Measurements from ENCODE around the gene LRRC52. TPM values are rescaled to one million over a fixed set of nuclear protein-coding genes. Genes with fewer than 3 reads are reported as not detected.

The LRRC52 gene
- polyA plus RNA-seq, 1 of the 3 experiments (the other 2 are of a cell fraction), result not detected

GRCh38 chr1:165520646-165521045 lies 23.2 kb upstream of the LRRC52 start:
- Histone ChIP-seq H2AFZ (ENCODE audit: low read depth) (no peak overlapping the region), H3F3A (replicated peaks; ENCODE audit: insufficient read depth) (no peaks in the 10 kb centered on the region), H3K36me3 (replicated peaks in 1 of 2; ENCODE audit: control insufficient read depth in 1 of 2, insufficient read depth in 2 of 2, low read length in 1 of 2) (no peaks in the 10 kb centered on the region), H3K9me2 (no peaks in the 10 kb centered on the region), H3K27me3 (ENCODE audit: insufficient read depth) (no peaks in the 10 kb centered on the region), H3K4me3 (ENCODE audit: low read depth in 2 of 2, low read length in 1 of 2) (no peak overlapping the region), H3K79me2 (ENCODE audit: insufficient read depth) (no peaks in the 10 kb centered on the region), H4K20me1 (ENCODE audit: insufficient read depth) (no peaks in the 10 kb centered on the region), H3K4me2 (no peak overlapping the region), H3K9ac (no peak overlapping the region), H3K9me3 (no peaks in the 10 kb centered on the region), H3K4me1 (ENCODE audit: control insufficient read depth in 1 of 2, insufficient read depth in 2 of 2, low read depth in 1 of 2, low read length in 1 of 2) (no peaks in the 10 kb centered on the region), H3K27ac (ENCODE audit: low read depth in 2 of 2, low read length in 1 of 2) (no peak overlapping the region)
- CTCF ChIA-PET, result no interaction called here
- WGBS (ENCODE audit: low lambda C conversion rate), result 5% methylated on average over 4 of the region's 4 CpGs
- TF ChIP-seq SMC3 (IDR thresholded peaks at IDR 0.05; ENCODE audit: low read depth, low read length), result no peak
- TF ChIP-seq CTCF (IDR thresholded peaks at IDR 0.05), result no peak
- no peak for TF ChIP-seq REST (IDR thresholded peaks at IDR 0.05; ENCODE audit: low read depth, low read length)
- TF ChIP-seq NRF1 (IDR thresholded peaks at IDR 0.05; ENCODE audit: low read depth, low read length), result no peak
- TF ChIP-seq GATA2 (CRISPR knock-in tag; IDR thresholded peaks at IDR 0.05), result no peak
- TF ChIP-seq MEF2A (IDR thresholded peaks at IDR 0.05; ENCODE audit: borderline replicate concordance, low read depth), result no peak
- TF ChIP-seq MXI1 (IDR thresholded peaks at IDR 0.05; ENCODE audit: low read depth, low read length), result no peak
- no peak for TF ChIP-seq PBX3 (IDR thresholded peaks at IDR 0.05)
- TF ChIP-seq CHD2 (IDR thresholded peaks at IDR 0.05; ENCODE audit: low read length, partially characterized antibody), result no peak
- no peak for TF ChIP-seq RXRA (IDR thresholded peaks at IDR 0.05; ENCODE audit: borderline replicate concordance, low read depth)
- TF ChIP-seq TAF1 (IDR thresholded peaks at IDR 0.05; ENCODE audit: borderline replicate concordance, low read depth, low read length), result no peak
- TF ChIP-seq EZH2phosphoT487 (IDR thresholded peaks at IDR 0.05; ENCODE audit: borderline replicate concordance, low read depth), result no peak
- TF ChIP-seq IRF3 (IDR thresholded peaks at IDR 0.05; ENCODE audit: low read depth, low read length), result no peak
- TF ChIP-seq SIN3A (IDR thresholded peaks at IDR 0.05; ENCODE audit: borderline replicate concordance, low read depth, low read length), result no peak
- no peak for TF ChIP-seq POLR2AphosphoS5 (IDR thresholded peaks at IDR 0.05; ENCODE audit: low read depth, low read length)
- no peak for TF ChIP-seq MAX (IDR thresholded peaks at IDR 0.05; ENCODE audit: low read depth)
- TF ChIP-seq FOSL2 (IDR thresholded peaks at IDR 0.05; ENCODE audit: borderline replicate concordance, low read depth), result no peak
- TF ChIP-seq RFX5 (IDR thresholded peaks at IDR 0.05; ENCODE audit: low read length), result no peak
- POLR2A ChIA-PET, result no interaction called here
- no peak for DNase-seq

Measured in SK-N-SH (cell line).